Kidney (tissue), 14 donors: ENCODE results near the gene PHLDB2. TPM values are rescaled to one million over a fixed set of nuclear protein-coding genes. Genes with fewer than 3 reads are reported as not detected.

Experiments
- DNase-seq, 5 donors: peaks; one replicate each; pipeline ENCODE4 v3.0.0-alpha.2; 2013 to 2020
- FAIRE-seq: peaks from 2 replicates; lab custom pipeline; 2012; peaks lifted over from hg19 to GRCh38; lab: Jason Lieb, UNC
- H3K27ac ChIP-seq, 2 donors: one replicate each; pipeline ENCODE4 v1.7.0; 2013; ENCODE audit warnings: low read depth in 2 of 2, low read length in 2 of 2, inconsistent platforms in 1 of 2
- H3K27me3 ChIP-seq: one replicate; pipeline ENCODE4 v1.7.1; 2013; ENCODE audit warnings: low read length, inconsistent platforms; ENCODE audit not compliant: control insufficient read depth, insufficient read depth
- H3K36me3 ChIP-seq, 3 donors: one replicate each; pipeline versions ENCODE4 v1.7.0 to v1.7.1; 2013; ENCODE audit warnings: low read length in 3 of 3, control low read depth in 1 of 3, inconsistent platforms in 1 of 3; ENCODE audit not compliant: insufficient read depth in 3 of 3, control insufficient read depth in 2 of 3
- H3K4me1 ChIP-seq, 3 donors: one replicate each; pipeline versions ENCODE4 v1.7.0 to v1.7.1; 2013; ENCODE audit warnings: low read length in 3 of 3, inconsistent platforms in 1 of 3, low read depth in 1 of 3; ENCODE audit not compliant: control insufficient read depth in 2 of 3, insufficient read depth in 2 of 3
- H3K4me3 ChIP-seq, 3 donors: one replicate each; pipeline versions ENCODE4 v1.7.0 to v1.8.1; 2013; ENCODE audit warnings: low read length in 3 of 3, control low read depth in 1 of 3, inconsistent platforms in 1 of 3
- H3K9ac ChIP-seq, 3 donors: one replicate each; pipeline versions ENCODE4 v1.7.0 to v1.7.1; 2013; ENCODE audit warnings: low read length in 3 of 3, control low read depth in 1 of 3, inconsistent platforms in 1 of 3
- H3K9me3 ChIP-seq, 3 donors: one replicate each; pipeline versions ENCODE4 v1.7.0 to v1.7.1; 2013; ENCODE audit warnings: low read length in 3 of 3, control low read depth in 1 of 3, inconsistent platforms in 1 of 3; ENCODE audit not compliant: control insufficient read depth in 2 of 3, insufficient read depth in 1 of 3
- CTCF ChIP-seq: IDR thresholded peaks from 3 replicates; pipeline ENCODE4 v1.5.1; 2012; ENCODE audit warnings: mild to moderate bottlenecking, moderate library complexity, borderline replicate concordance; ENCODE audit not compliant: insufficient read depth; ENCODE audit errors: extremely low read depth
- intact Hi-C: fragments of 100-400 bp; cut with DNase I; formaldehyde crosslinking; loops from one replicate; pipeline ENCODE4 v1.11.1; 2022
- polyA plus RNA-seq: library from polyadenylated mRNA; stranded (reverse); fragments of 350-450 nt; fragmentation: Illumina TruSeq; extraction: RNeasy Lipid Tissue Mini Kit (QIAGEN cat#74804); gene quantifications from one replicate; pipeline ENCODE4 v1.2.3, GENCODE V29; 2014; ENCODE audit warnings: low read depth, low replicate concordance; ENCODE audit not compliant: insufficient read depth
- total RNA-seq: library from RNA; stranded (reverse); fragmentation: NEBNext Ultra II Directional; extraction: Animal tissue kit (Norgen Biotek cat#: 25700); gene quantifications from one replicate; pipeline ENCODE4 v1.2.1, GENCODE V29; 2021
- donor health status: control.
- donor health status: control.
- donor health status: control.
- donor health status: control.
- donor health status: control.
- donor health status: DM: yes; HTN: yes; CAD: no.
- donor health status: Normal renal cell carcinoma (clear cell type).

Gene PHLDB2
- total and polyA plus RNA-seq, 2 donors from 2014 or later: 28.0 to 85.6 TPM

GRCh38 chr3:111981457-111981763 is 122.3 kb downstream of the PHLDB2 start:
- DNase-seq (no peak), FAIRE-seq (peak; percentile 53)
- peaks cover 0 to 12% (median 5%) of the 10 kb centered on the region in 3 donors for H3K4me1 ChIP-seq
- H3K36me3 ChIP-seq: peaks cover 0 to 3% (median 0%) of the 10 kb centered on the region in 3 donors
- intact Hi-C loops: no loop called here
- no peaks in the 10 kb centered on the region for H3K27me3 ChIP-seq
- H3K27ac ChIP-seq: peak overlapping the region in 1 of 2 donors; percentile 26
- no peak for TF ChIP-seq CTCF
- H3K9me3 ChIP-seq: no peaks in the 10 kb centered on the region
- peak overlapping the region in 2 of 3 donors; percentile 33 to 45 for H3K4me3 ChIP-seq
- no peak overlapping the region for H3K9ac ChIP-seq

- intact Hi-C loops: no loop called here
- peaks cover 0 to 13% (median 11%) of the 10 kb centered on the region in 3 donors for H3K36me3 ChIP-seq
- no peak for FAIRE-seq
- TF ChIP-seq CTCF: no peak
- H3K27me3 ChIP-seq: no peaks in the 10 kb centered on the region
- no peaks in the 10 kb centered on the region for H3K9me3 ChIP-seq
- DNase-seq: no peak
- H3K4me1 ChIP-seq: peaks cover 0 to 12% (median 5%) of the 10 kb centered on the region in 3 donors
- no peak overlapping the region for H3K4me3 ChIP-seq
- no peak overlapping the region for H3K27ac ChIP-seq
- H3K9ac ChIP-seq: no peak overlapping the region
Measured at GRCh38 chr3:111984636-111985298, 125.7 kb downstream of the PHLDB2 start.

- no peaks in the 10 kb centered on the region for H3K27me3 ChIP-seq
- H3K9ac ChIP-seq: no peak overlapping the region
- H3K4me1 ChIP-seq: peaks cover 0 to 5% (median under 1%) of the 10 kb centered on the region in 3 donors
- intact Hi-C loops: no loop called here
- H3K27ac ChIP-seq: no peak overlapping the region
- peaks cover 0 to 18% (median 16%) of the 10 kb centered on the region in 3 donors for H3K36me3 ChIP-seq
- H3K4me3 ChIP-seq: no peak overlapping the region
- H3K9me3 ChIP-seq: no peaks in the 10 kb centered on the region
- DNase-seq (no peak), FAIRE-seq (no peak)
- TF ChIP-seq CTCF: no peak
Measured at GRCh38 chr3:111986800-111987199, 127.7 kb downstream of the PHLDB2 start.
